PC-9 (cell line): ENCODE results near the gene SUFU. TPM values are rescaled to one million over a fixed set of nuclear protein-coding genes. Genes with fewer than 3 reads are reported as not detected.

Experiments used
- BruUV-seq: library from RNA; stranded (reverse); fragments of 400-500 nt; replicated peaks from 2 replicates; lab custom pipeline; 2021; lab: Mats Ljungman, UMichigan
- CTCF ChIA-PET: fragments of 300-600 bp; sonication (Branson Sonifier 250); formaldehyde crosslinking; loops from one replicate; lab custom pipeline; 2022; ENCODE audit warnings: antibody characterized with exemption; lab: Charles Lee
- POLR2A ChIA-PET: fragments of 300-600 bp; sonication (Branson Sonifier 250); formaldehyde crosslinking; loops from one replicate; lab custom pipeline; 2022; ENCODE audit warnings: antibody characterized with exemption; ENCODE audit not compliant: unreplicated experiment; lab: Charles Lee
- DNase-seq, 2 experiments: peaks; one replicate each; pipeline versions ENCODE4 v3.0.0 to v3.0.0-alpha.2; 2015 to 2022; ENCODE audit warnings: mixed read lengths in 1 of 2
- H2AFZ ChIP-seq: fragments of 200-600 bp; sonication (generic); 2 replicates; pipeline ENCODE4 v1.8.1; 2017; ENCODE audit warnings: antibody characterized with exemption
- H3F3A ChIP-seq: fragments of 200-600 bp; sonication (generic); 2 replicates; pipeline ENCODE4 v1.8.1; 2017; ENCODE audit warnings: antibody characterized with exemption, mild to moderate bottlenecking, low read depth; ENCODE audit not compliant: insufficient read depth
- H3K27ac ChIP-seq: fragments of 200-600 bp; sonication (generic); 2 replicates; pipeline ENCODE4 v1.6.1; 2016; ENCODE audit warnings: mixed run types
- H3K27me3 ChIP-seq: fragments of 200-600 bp; sonication (generic); 2 replicates; pipeline ENCODE4 v1.6.1; 2016; ENCODE audit warnings: low read depth, mixed run types; ENCODE audit not compliant: insufficient read depth
- H3K36me3 ChIP-seq: fragments of 200-600 bp; sonication (generic); 2 replicates; pipeline ENCODE4 v1.6.1; 2016; ENCODE audit warnings: low read depth, mixed run types
- H3K4me1 ChIP-seq: fragments of 200-600 bp; sonication (generic); replicated peaks from 2 replicates; pipeline ENCODE4 v1.6.1; 2016; ENCODE audit warnings: mixed run types; ENCODE audit not compliant: insufficient read depth
- H3K4me2 ChIP-seq: fragments of 200-600 bp; sonication (generic); 2 replicates; pipeline ENCODE4 v1.6.1; 2017; ENCODE audit warnings: mixed run types
- H3K4me3 ChIP-seq: fragments of 200-600 bp; sonication (generic); 2 replicates; pipeline ENCODE4 v1.6.1; 2016; ENCODE audit warnings: mixed run types
- H3K79me2 ChIP-seq: fragments of 200-600 bp; sonication (generic); 2 replicates; pipeline ENCODE4 v1.6.1; 2017; ENCODE audit warnings: low read depth, mixed run types
- H3K9me2 ChIP-seq: fragments of 200-600 bp; sonication (generic); 2 replicates; pipeline ENCODE4 v1.8.1; 2017; ENCODE audit warnings: mild to moderate bottlenecking; ENCODE audit not compliant: insufficient read depth
- H3K9me3 ChIP-seq: fragments of 200-600 bp; sonication (generic); 2 replicates; pipeline ENCODE4 v1.8.1; 2016; ENCODE audit warnings: low read depth; ENCODE audit not compliant: insufficient read depth
- H4K20me1 ChIP-seq: fragments of 200-600 bp; sonication (generic); 2 replicates; pipeline ENCODE4 v1.8.1; 2017; ENCODE audit not compliant: insufficient read depth
- EZH2 ChIP-seq: fragments of 200-600 bp; sonication (generic); IDR thresholded peaks from 2 replicates; pipeline ENCODE4 v1.8.0; 2017; ENCODE audit warnings: antibody characterized with exemption, low read depth
- intact Hi-C: fragments of 100-400 bp; cut with micrococcal nuclease; formaldehyde crosslinking; loops from one replicate; pipeline ENCODE4 v1.10.0; 2022; ENCODE audit not compliant: unreplicated experiment
- total RNA-seq: library from RNA; stranded (reverse); gene quantifications from 2 replicates; pipeline ENCODE4 v1.2.3, GENCODE V29; 2021
- TF ChIP-seq, protein P1 (sequence below): fragments of 200-600 bp; sonication (generic); conservative IDR thresholded peaks from 2 replicates; pipeline ENCODE4 v1.6.1; 2017; ENCODE audit warnings: mixed run types, antibody characterized with exemption, mild to moderate bottlenecking, moderate library complexity

The SUFU gene
- total RNA-seq, 1 experiment from 2014 or later, result 20.2 TPM

DNA sequence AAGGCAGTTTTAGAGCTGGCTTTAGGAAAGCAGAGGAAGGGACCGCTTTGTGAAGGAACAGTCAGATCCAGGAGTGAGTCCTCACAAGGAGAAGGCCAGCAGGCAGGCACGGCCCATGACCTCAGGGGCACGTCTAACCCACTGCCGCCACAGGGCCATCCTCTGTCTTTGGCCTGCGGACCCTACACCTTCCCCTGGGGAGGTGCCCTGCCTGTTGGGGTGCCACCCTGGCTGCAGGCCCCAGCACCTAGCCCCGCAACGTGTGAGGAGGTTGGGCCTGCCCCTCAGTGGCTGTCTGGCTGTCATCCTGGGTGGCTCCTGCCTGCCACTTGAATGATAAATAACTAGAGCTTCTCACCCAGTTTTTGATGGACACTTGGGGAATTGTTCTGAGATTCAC lies 109.5 kb downstream of the SUFU start:
- no peaks in the 10 kb centered on the region for H3K9me3 ChIP-seq
- TF ChIP-seq, protein P1, sequence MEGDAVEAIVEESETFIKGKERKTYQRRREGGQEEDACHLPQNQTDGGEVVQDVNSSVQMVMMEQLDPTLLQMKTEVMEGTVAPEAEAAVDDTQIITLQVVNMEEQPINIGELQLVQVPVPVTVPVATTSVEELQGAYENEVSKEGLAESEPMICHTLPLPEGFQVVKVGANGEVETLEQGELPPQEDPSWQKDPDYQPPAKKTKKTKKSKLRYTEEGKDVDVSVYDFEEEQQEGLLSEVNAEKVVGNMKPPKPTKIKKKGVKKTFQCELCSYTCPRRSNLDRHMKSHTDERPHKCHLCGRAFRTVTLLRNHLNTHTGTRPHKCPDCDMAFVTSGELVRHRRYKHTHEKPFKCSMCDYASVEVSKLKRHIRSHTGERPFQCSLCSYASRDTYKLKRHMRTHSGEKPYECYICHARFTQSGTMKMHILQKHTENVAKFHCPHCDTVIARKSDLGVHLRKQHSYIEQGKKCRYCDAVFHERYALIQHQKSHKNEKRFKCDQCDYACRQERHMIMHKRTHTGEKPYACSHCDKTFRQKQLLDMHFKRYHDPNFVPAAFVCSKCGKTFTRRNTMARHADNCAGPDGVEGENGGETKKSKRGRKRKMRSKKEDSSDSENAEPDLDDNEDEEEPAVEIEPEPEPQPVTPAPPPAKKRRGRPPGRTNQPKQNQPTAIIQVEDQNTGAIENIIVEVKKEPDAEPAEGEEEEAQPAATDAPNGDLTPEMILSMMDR, result no peak
- no peak for TF ChIP-seq EZH2
- H3K4me2 ChIP-seq, result no peak overlapping the region
- no peak overlapping the region for H3K4me3 ChIP-seq
- POLR2A ChIA-PET, result no interaction called here
- no peaks in the 10 kb centered on the region for H3K4me1 ChIP-seq
- H3K36me3 ChIP-seq, result no peaks in the 10 kb centered on the region
- H3K27ac ChIP-seq, result no peak overlapping the region
- no peak for DNase-seq
- intact Hi-C loops, result no loop called here
- no TSS peak for BruUV-seq
- CTCF ChIA-PET, result no interaction called here
- no peaks in the 10 kb centered on the region for H3K79me2 ChIP-seq
- H4K20me1 ChIP-seq, result no peaks in the 10 kb centered on the region
- no peaks in the 10 kb centered on the region for H3K27me3 ChIP-seq
- no peaks in the 10 kb centered on the region for H3F3A ChIP-seq
- H2AFZ ChIP-seq, result no peak overlapping the region
- H3K9me2 ChIP-seq, result no peaks in the 10 kb centered on the region

DNA sequence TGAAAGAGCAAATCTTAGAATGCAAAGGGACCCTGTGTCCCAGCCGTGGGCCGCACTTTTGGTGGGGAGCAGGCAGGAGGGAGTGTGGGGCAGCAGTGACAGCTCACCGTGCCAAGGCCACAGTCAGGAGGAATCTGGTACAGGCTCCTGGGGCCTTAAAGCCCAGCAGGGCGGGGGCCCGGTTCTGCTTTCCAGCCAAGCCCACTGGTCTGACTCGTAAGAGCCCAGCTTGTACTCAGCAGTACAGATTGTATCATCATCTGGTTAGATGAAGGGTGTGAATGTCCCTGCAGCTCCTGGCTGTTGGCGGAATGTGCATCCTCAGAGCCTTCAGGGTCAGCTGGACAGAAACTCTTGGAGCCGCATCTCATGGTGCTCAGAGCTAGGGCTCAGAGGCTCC lies 110.0 kb downstream of the SUFU start:
- Histone ChIP-seq H3K4me2 (no peak overlapping the region), H3K9me2 (no peaks in the 10 kb centered on the region), H3K27me3 (no peaks in the 10 kb centered on the region), H3K27ac (no peak overlapping the region), H3K9me3 (no peaks in the 10 kb centered on the region), H3F3A (no peaks in the 10 kb centered on the region), H3K36me3 (no peaks in the 10 kb centered on the region), H2AFZ (no peak overlapping the region), H3K79me2 (no peaks in the 10 kb centered on the region), H3K4me1 (no peaks in the 10 kb centered on the region), H4K20me1 (no peaks in the 10 kb centered on the region), H3K4me3 (no peak overlapping the region)
- intact Hi-C loops, result no loop called here
- POLR2A ChIA-PET, result no interaction called here
- CTCF ChIA-PET, result no interaction called here
- no peak for DNase-seq
- no peak for TF ChIP-seq EZH2
- TF ChIP-seq, protein P1, result no peak
- no TSS peak for BruUV-seq

DNA sequence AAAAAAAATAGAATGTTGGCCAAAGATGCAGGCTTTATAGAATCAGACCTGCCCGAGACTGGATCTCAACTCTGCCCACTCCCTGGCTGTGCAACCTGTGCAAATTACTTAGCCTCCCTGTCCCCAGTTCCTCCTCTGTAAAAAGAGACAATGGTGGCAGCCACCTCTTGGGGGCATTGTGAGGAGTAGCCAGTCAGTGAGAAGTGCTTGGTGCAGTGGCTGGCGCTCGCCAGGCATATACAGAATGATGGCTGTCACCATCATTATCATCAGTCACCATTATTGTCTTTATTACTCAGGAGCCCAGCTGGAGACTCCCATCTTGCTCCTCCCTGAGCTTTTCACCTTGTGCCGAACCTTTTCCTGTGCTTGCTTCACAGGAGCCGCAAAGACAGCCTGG lies 111.1 kb downstream of the SUFU start:
- Histone ChIP-seq H3K36me3 (no peaks in the 10 kb centered on the region), H3K9me2 (no peaks in the 10 kb centered on the region), H3K4me2 (no peak overlapping the region), H3K9me3 (no peaks in the 10 kb centered on the region), H4K20me1 (no peaks in the 10 kb centered on the region), H3K27me3 (no peaks in the 10 kb centered on the region), H3K27ac (no peak overlapping the region), H2AFZ (no peak overlapping the region), H3K79me2 (no peaks in the 10 kb centered on the region), H3K4me3 (no peak overlapping the region), H3K4me1 (no peaks in the 10 kb centered on the region), H3F3A (no peaks in the 10 kb centered on the region)
- intact Hi-C loops, result no loop called here
- ChIA-PET POLR2A (no interaction called here), CTCF (no interaction called here)
- TF ChIP-seq, protein P1, result no peak
- TF ChIP-seq EZH2, result no peak
- no TSS peak for BruUV-seq
- no peak for DNase-seq
